IPS-15b (cell line): ENCODE measurements around the gene ZNF397.
"Not testable (repeated sequence)": the region's sequence is repeated elsewhere in the genome, so short reads cannot be mapped to it uniquely, and the experiment has no call there.

Experiments
- H3K27me3 ChIP-seq: one replicate; pipeline ENCODE4 v1.6.1; 2013; ENCODE audit warnings: low read length; ENCODE audit not compliant: control insufficient read depth, insufficient read depth
- H3K36me3 ChIP-seq: one replicate; pipeline ENCODE4 v1.6.1; 2013; ENCODE audit warnings: low read length; ENCODE audit not compliant: control insufficient read depth, insufficient read depth
- H3K4me1 ChIP-seq: one replicate; pipeline ENCODE4 v1.6.1; 2013; ENCODE audit warnings: mild to moderate bottlenecking, low read length; ENCODE audit not compliant: control insufficient read depth, insufficient read depth
- H3K4me3 ChIP-seq: one replicate; pipeline ENCODE4 v1.5.1; 2013; ENCODE audit warnings: low read depth, low read length
- H3K9ac ChIP-seq: one replicate; pipeline ENCODE4 v1.6.1; 2013; ENCODE audit warnings: low read depth, mild to moderate bottlenecking, low read length
- H3K9me3 ChIP-seq: one replicate; pipeline ENCODE4 v1.6.1; 2013; ENCODE audit warnings: mild to moderate bottlenecking, low read length; ENCODE audit not compliant: control insufficient read depth, insufficient read depth

The ZNF397 gene

DNA sequence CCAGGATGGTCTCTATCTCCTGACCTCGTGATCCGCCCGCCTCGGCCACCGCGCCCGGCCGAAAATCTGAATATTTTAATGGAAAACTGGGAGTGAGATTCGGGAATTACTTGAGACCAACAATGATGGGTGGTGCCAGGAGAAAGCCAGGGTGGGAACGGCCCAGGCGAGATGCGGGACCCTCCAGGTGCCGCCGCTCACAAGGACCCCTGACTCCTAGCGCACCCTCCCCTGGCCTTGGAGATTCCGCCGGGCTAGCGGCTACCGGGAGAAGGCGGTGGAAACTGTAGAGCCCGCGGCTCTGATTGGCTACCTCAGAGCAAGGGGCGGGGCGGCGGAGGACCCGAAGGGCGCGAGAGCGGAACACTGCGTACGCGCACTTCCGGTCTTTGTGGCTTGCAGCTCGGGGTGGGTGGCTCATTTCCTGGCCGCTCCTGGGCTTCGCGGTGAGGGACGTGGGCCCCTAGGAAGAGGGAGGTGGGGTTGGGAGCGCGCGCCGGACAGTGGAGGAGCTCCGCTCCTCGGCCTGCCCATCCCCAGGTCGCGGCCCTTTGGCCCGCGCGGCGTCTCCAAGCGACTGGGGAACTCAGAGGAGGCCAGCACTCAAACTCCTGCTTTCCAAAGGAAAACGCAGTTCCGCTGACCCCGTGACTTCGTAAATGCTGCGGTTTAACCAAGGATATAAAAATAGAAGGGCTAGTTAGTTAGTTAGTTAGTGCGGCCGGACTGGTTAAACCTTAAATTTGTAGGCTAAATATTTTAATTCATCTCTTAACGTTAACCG, at the start of gene ZNF397:
ZNF397 (plus strand) TSS at position 371 of the 784 bp plus-strand sequence. CDS start 1,437 bp downstream, outside the sequence.
- H3K9me3 ChIP-seq = no peaks in the 10 kb centered on the region
- H3K4me3 ChIP-seq = peak within 1 kb of the TSS; percentile 84
- peak within 1 kb of the TSS; percentile 96 for H3K9ac ChIP-seq
- no peaks in the 10 kb centered on the region for H3K27me3 ChIP-seq
- peaks cover 2% of the 10 kb centered on the region for H3K4me1 ChIP-seq
- peaks cover 30% of the 10 kb centered on the region for H3K36me3 ChIP-seq

GRCh38 chr18:35191698-35192025, 49.2 kb upstream of the ZNF397 start:
- no peaks in the 10 kb centered on the region for H3K36me3 ChIP-seq
- no peaks in the 10 kb centered on the region for H3K9me3 ChIP-seq
- H3K27me3 ChIP-seq = no peaks in the 10 kb centered on the region
- no peak overlapping the region for H3K9ac ChIP-seq
- peaks cover 43% of the 10 kb centered on the region for H3K4me1 ChIP-seq
- H3K4me3 ChIP-seq = no peak overlapping the region

- no peaks in the 10 kb centered on the region for H3K27me3 ChIP-seq
- no peaks in the 10 kb centered on the region for H3K9me3 ChIP-seq
- H3K9ac ChIP-seq = no peak overlapping the region
These were observed 48.4 kb upstream of the ZNF397 start for GRCh38 chr18:35192415-35192814.

GRCh38 chr18:35193316-35193715, 47.5 kb upstream of the ZNF397 start:
- Histone ChIP-seq H3K9me3 (no peaks in the 10 kb centered on the region), H3K9ac (no peak overlapping the region), H3K4me1 (peaks cover 40% of the 10 kb centered on the region)

More at GRCh38 chr18:35192415-35192814, 48.4 kb upstream of the ZNF397 start:
- no peaks in the 10 kb centered on the region for H3K36me3 ChIP-seq
- H3K4me3 ChIP-seq = no peak overlapping the region
- H3K4me1 ChIP-seq = peaks cover 43% of the 10 kb centered on the region

DNA sequence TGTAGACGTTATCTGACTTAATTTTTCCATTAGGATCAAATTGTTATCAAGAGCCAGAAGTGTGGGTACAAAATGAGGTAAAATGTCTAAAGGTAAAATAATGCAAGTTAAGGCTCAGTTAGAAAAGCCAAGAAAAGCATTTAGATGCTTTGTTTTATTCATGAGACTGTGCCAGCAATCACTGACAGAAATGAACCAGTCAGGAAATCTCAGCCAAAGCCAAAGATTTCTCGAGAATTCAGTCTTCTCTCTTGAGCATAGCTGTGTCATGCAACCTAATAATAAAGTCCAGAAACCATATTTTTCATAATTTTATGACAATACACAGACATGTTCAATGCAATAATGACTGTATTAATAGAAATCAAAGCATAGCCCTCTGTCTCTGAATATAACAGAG, 43.5 kb upstream of the ZNF397 start:
- Histone ChIP-seq H3K4me1 (peaks cover 15% of the 10 kb centered on the region), H3K4me3 (no peak overlapping the region), H3K9ac (no peak overlapping the region), H3K27me3 (no peaks in the 10 kb centered on the region), H3K9me3 (no peaks in the 10 kb centered on the region), H3K36me3 (no peaks in the 10 kb centered on the region)

More at GRCh38 chr18:35193316-35193715, 47.5 kb upstream of the ZNF397 start:
- no peak overlapping the region for H3K4me3 ChIP-seq
- H3K36me3 ChIP-seq = no peaks in the 10 kb centered on the region
- H3K27me3 ChIP-seq = no peaks in the 10 kb centered on the region

DNA sequence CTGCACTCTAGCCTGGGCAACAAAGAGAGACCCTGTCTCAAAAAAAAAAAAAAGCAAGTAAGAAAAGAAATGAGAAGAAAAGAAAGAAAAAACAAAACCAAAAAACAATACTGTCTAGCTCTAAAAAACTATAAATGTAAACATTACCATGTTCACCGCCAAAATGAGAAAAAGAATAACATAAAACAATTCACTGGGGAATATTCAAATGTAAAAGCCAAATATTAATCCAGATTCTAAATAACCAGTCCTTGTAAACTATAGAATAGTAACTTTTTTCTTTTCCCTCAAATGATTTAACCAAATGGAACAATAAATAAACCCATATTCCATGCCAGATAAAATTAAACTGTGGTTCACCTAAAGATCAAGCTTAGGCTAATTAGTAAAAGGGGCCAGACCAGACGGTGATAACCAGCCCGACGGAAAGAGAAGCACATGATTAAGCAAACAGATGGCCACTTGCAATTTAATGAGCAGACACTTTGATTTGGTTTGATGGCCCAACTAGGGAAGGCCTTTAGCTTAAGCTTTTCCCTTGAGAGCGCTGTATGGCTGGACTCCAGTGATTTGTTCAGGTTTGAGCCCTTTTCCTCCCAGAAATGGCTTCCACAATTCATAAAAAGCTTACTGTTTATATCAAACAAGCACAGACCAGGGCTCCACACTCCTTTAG, 39.4 kb upstream of the ZNF397 start:
- Histone ChIP-seq H3K27me3 (no peaks in the 10 kb centered on the region), H3K4me1 (no peaks in the 10 kb centered on the region), H3K4me3 (no peak overlapping the region), H3K9me3 (no peaks in the 10 kb centered on the region), H3K9ac (no peak overlapping the region), H3K36me3 (no peaks in the 10 kb centered on the region)

GRCh38 chr18:35203067-35203466, 37.8 kb upstream of the ZNF397 start:
- Histone ChIP-seq H3K36me3 (no peaks in the 10 kb centered on the region), H3K4me1 (no peaks in the 10 kb centered on the region), H3K9me3 (no peaks in the 10 kb centered on the region), H3K9ac (no peak overlapping the region), H3K4me3 (no peak overlapping the region), H3K27me3 (no peaks in the 10 kb centered on the region)

DNA sequence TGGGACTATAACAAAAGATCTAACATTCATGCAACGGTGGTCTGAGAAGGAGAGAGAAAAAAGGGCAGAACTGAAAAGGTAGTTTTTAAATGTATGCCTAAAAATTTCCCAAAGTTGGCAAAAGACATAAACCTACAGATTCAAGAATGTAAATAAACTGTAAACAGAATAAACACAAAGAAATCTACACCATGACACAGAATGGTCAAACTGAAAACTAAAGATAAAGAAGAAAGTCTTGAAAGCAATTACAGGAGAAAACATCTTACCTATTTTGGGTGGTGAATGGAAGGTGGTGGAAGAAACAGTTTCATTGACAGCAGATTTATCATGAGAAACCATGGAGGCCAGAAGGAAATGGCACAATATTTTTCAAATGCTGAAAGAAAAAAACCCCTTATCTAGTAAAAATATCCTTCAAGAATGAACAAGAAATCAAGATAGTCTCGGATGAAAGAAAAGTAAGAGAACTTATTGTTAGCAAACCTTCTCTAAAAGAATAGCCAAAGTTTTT, 35.6 kb upstream of the ZNF397 start:
- H3K36me3 ChIP-seq = no peaks in the 10 kb centered on the region
- H3K4me1 ChIP-seq = no peaks in the 10 kb centered on the region
- no peak overlapping the region for H3K4me3 ChIP-seq
- H3K9ac ChIP-seq = no peak overlapping the region
- H3K9me3 ChIP-seq = no peaks in the 10 kb centered on the region
- no peaks in the 10 kb centered on the region for H3K27me3 ChIP-seq

DNA sequence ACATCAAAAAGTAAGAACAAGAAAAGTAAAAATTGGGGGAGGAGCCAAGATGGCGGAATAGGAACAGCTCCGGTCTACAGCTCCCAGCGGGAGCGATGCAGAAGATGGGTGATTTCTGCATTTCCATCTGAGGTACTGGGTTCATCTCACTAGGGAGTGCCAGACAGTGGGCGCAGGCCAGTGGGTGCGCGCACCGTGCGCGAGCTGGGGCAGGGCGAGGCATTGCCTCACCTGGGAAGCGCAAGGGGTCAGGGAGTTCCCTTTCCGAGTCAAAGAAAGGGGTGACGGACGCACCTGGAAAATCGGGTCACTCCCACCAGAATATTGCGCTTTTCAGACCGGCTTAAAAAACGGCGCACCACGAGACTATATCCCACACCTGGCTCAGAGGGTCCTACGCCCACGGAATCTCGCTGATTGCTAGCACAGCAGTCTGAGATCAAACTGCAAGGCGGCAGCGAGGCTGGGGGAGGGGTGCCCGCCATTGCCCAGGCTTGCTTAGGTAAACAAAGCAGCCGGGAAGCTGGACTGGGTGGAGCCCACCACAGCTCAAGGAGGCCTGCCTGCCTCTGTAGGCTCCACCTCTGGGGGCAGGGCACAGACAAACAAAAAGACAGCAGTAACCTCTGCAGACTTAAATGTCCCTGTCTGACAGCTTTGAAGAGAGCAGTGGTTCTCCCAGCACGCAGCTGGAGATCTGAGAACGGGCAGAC, 34.9 kb upstream of the ZNF397 start:
- H3K27me3 ChIP-seq, H3K36me3 ChIP-seq, H3K9ac ChIP-seq, H3K4me1 ChIP-seq, H3K4me3 ChIP-seq, H3K9me3 ChIP-seq: not testable (repeated sequence)

DNA sequence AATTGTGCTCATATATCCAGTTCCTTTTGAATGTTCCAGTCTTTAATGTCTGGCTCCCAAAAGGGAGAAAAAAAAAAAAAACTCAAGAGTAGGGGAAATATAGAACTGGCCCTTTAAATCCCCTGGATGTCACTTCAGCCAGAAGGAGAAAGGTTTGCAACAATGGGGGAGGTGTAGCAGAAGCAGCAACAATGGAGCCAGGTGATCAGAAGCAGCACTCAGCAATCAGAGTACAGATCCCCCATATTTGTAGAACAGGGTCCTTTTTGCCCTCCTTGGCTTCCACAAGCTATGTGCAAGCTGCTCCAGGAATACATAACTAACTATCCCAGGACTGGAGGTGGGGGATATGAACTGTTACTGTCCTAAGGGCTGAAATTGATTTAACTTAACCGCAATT, 25.8 kb upstream of the ZNF397 start:
- no peak overlapping the region for H3K4me3 ChIP-seq
- no peaks in the 10 kb centered on the region for H3K27me3 ChIP-seq
- no peaks in the 10 kb centered on the region for H3K9me3 ChIP-seq
- H3K9ac ChIP-seq = no peak overlapping the region
- peaks cover 10% of the 10 kb centered on the region for H3K4me1 ChIP-seq
- H3K36me3 ChIP-seq = no peaks in the 10 kb centered on the region

DNA sequence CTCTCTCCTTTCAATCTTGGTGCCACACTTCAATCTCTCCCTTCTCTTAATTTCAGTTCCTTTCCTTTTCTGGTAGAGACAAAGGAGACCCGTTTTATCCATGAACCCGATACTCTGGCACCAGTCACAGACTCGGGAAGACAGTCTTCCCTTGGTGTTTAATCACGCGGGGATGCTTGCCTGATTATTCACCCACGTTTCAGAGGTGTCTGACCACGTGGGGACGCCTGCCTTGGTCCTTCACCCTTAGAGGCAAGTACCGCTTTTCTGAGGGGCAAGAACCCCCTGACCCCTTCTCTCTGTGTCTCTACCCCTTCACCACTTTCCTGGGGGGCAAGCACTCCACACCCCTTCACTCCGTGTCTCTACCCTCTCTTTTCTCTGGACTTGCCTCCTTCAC, 24.2 kb upstream of the ZNF397 start:
- not testable (repeated sequence) for H3K4me3 ChIP-seq, H3K36me3 ChIP-seq, H3K9ac ChIP-seq, H3K9me3 ChIP-seq, H3K4me1 ChIP-seq, H3K27me3 ChIP-seq
